SK-N-MC (cell line): Measurements from ENCODE around the gene KCTD5.

Experiments used
- DNase-seq: peaks from one replicate; pipeline ENCODE4 v3.0.0-alpha.2; 2011; ENCODE audit warnings: low read depth, low spot score
- H3K27ac ChIP-seq: fragments of 200-600 bp; sonication (generic); 2 replicates; pipeline ENCODE4 v1.5.1; 2016; ENCODE audit warnings: mixed run types
- H3K36me3 ChIP-seq: fragments of 200-600 bp; sonication (generic); 2 replicates; pipeline ENCODE4 v1.6.1; 2017; ENCODE audit warnings: antibody characterized with exemption, low read length, mixed read lengths; ENCODE audit not compliant: insufficient read depth
- H3K4me3 ChIP-seq: fragments of 200-600 bp; sonication (generic); 2 replicates; pipeline ENCODE4 v1.5.1; 2016
- H3K9ac ChIP-seq: fragments of 200-600 bp; sonication (generic); 2 replicates; pipeline ENCODE4 v1.8.0; 2017; ENCODE audit warnings: mixed run types, mixed read lengths; ENCODE audit not compliant: insufficient read length
- H3K9me3 ChIP-seq: fragments of 200-600 bp; sonication (generic); 2 replicates; pipeline ENCODE4 v1.6.1; 2017; ENCODE audit warnings: low read depth, mild to moderate bottlenecking, antibody characterized with exemption, low read length, moderate library complexity, mixed read lengths
- EZH2 ChIP-seq: fragments of 200-600 bp; sonication (generic); IDR thresholded peaks from one replicate; pipeline ENCODE4 v1.6.1; 2017; ENCODE audit warnings: antibody characterized with exemption
- FOXP2 ChIP-seq: optimal IDR thresholded peaks from 2 replicates; pipeline ENCODE3; 2011; ENCODE audit warnings: mild to moderate bottlenecking, moderate library complexity; ENCODE audit not compliant: insufficient read depth; ENCODE audit errors: extremely low read length, control extremely low read depth
- POLR2AphosphoS5 ChIP-seq: IDR thresholded peaks from 2 replicates; pipeline ENCODE4 v1.6.1; 2012; ENCODE audit warnings: mild to moderate bottlenecking, low read depth, low read length, borderline replicate concordance

The KCTD5 gene

GRCh38 chr16:2697401-2697948, 15.2 kb downstream of the KCTD5 start:
- Histone ChIP-seq H3K36me3 (no peaks in the 10 kb centered on the region; the same call in 1 of the 2 replicates), H3K4me3 (no peak overlapping the region), H3K9ac (no peak overlapping the region), H3K27ac (no peak overlapping the region), H3K9me3 (no peaks in the 10 kb centered on the region)
- TF ChIP-seq POLR2AphosphoS5 = no peak
- DNase-seq = no peak

GRCh38 chr16:2698103-2698870, 16.0 kb downstream of the KCTD5 start:
- DNase-seq = no peak
- Histone ChIP-seq H3K9ac (no peak overlapping the region), H3K27ac (no peak overlapping the region), H3K9me3 (no peaks in the 10 kb centered on the region), H3K4me3 (no peak overlapping the region), H3K36me3 (no peaks in the 10 kb centered on the region; the same call in 1 of the 2 replicates)
- TF ChIP-seq EZH2 = no peak
- TF ChIP-seq FOXP2 = no peak
- no peak for TF ChIP-seq POLR2AphosphoS5

- Histone ChIP-seq H3K4me3 (no peak overlapping the region), H3K36me3 (no peaks in the 10 kb centered on the region; the same call in 1 of the 2 replicates), H3K9ac (no peak overlapping the region), H3K9me3 (no peaks in the 10 kb centered on the region), H3K27ac (no peak overlapping the region)
- DNase-seq = no peak
- no peak for TF ChIP-seq EZH2
These were observed 16.8 kb downstream of the KCTD5 start for GRCh38 chr16:2698965-2699750.

- DNase-seq = no peak
- Histone ChIP-seq H3K9me3 (no peaks in the 10 kb centered on the region), H3K36me3 (no peaks in the 10 kb centered on the region; the same call in 1 of the 2 replicates), H3K4me3 (no peak overlapping the region), H3K9ac (no peak overlapping the region), H3K27ac (no peak overlapping the region)
- TF ChIP-seq EZH2 (no peak), POLR2AphosphoS5 (no peak), FOXP2 (no peak)
These were observed 17.7 kb downstream of the KCTD5 start for GRCh38 chr16:2699791-2700600.

- TF ChIP-seq EZH2 (no peak), FOXP2 (no peak), POLR2AphosphoS5 (no peak)
- no peak overlapping the region for H3K27ac ChIP-seq
- DNase-seq = no peak
- H3K36me3 ChIP-seq = no peaks in the 10 kb centered on the region; the same call in 1 of the 2 replicates
- H3K9me3 ChIP-seq = no peaks in the 10 kb centered on the region
- no peak overlapping the region for H3K9ac ChIP-seq
- H3K4me3 ChIP-seq = no peak overlapping the region
These were observed 18.5 kb downstream of the KCTD5 start for GRCh38 chr16:2700786-2701185.

- no peaks in the 10 kb centered on the region; the same call in 1 of the 2 replicates for H3K36me3 ChIP-seq
- no peak for DNase-seq
- H3K9ac ChIP-seq = no peak overlapping the region
- no peak overlapping the region for H3K4me3 ChIP-seq
- no peak overlapping the region for H3K27ac ChIP-seq
- no peaks in the 10 kb centered on the region for H3K9me3 ChIP-seq
- TF ChIP-seq EZH2 (no peak), FOXP2 (no peak), POLR2AphosphoS5 (no peak)
These were observed 18.9 kb downstream of the KCTD5 start for GRCh38 chr16:2701272-2701671.

GRCh38 chr16:2701713-2702437, 19.6 kb downstream of the KCTD5 start:
- no peaks in the 10 kb centered on the region for H3K9me3 ChIP-seq
- no peaks in the 10 kb centered on the region; the same call in 1 of the 2 replicates for H3K36me3 ChIP-seq
- no peak for DNase-seq
- H3K27ac ChIP-seq = no peak overlapping the region
- no peak overlapping the region for H3K9ac ChIP-seq
- no peak overlapping the region for H3K4me3 ChIP-seq
- TF ChIP-seq FOXP2 (no peak), POLR2AphosphoS5 (no peak), EZH2 (no peak)
